H1 (cell line): ENCODE results near the gene CABP5. TPM values are rescaled to one million over a fixed set of nuclear protein-coding genes. Genes with fewer than 3 reads are reported as not detected.

ENCODE experiments used
- CTCF ChIA-PET: fragments of 300-600 bp; sonication (Branson Sonifier 250); formaldehyde crosslinking; loops from one replicate; lab custom pipeline; 2021; ENCODE audit not compliant: partially characterized antibody; lab: Charles Lee
- POLR2A ChIA-PET: fragments of 300-600 bp; sonication (Branson Sonifier 250); formaldehyde crosslinking; loops from one replicate; lab custom pipeline; 2021; ENCODE audit warnings: inconsistent platforms; ENCODE audit not compliant: partially characterized antibody; lab: Charles Lee
- DNase-seq, 2 experiments: peaks; one replicate each; pipeline versions ENCODE4 v3.0.0 to v3.0.0-alpha.2; 2010 to 2022; ENCODE audit warnings: low spot score in 2 of 2, low read depth in 1 of 2, mixed read lengths in 1 of 2
- FAIRE-seq: peaks from 2 replicates; lab custom pipeline; 2011; peaks lifted over from hg19 to GRCh38; lab: Jason Lieb, UNC
- H2AFZ ChIP-seq: 2 replicates; pipeline ENCODE4 v1.8.1; 2012; ENCODE audit warnings: low read length, inconsistent platforms
- H2AK5ac ChIP-seq: 2 replicates; pipeline ENCODE4 v1.6.1; 2013; ENCODE audit warnings: low read depth, low read length
- H2BK120ac ChIP-seq: replicated peaks from 2 replicates; pipeline ENCODE3; 2013; ENCODE audit warnings: low read depth, low read length, inconsistent platforms
- H2BK12ac ChIP-seq: 2 replicates; pipeline ENCODE4 v1.6.1; 2013; ENCODE audit warnings: low read depth, low read length
- H2BK15ac ChIP-seq: 2 replicates; pipeline ENCODE4 v1.6.1; 2013; ENCODE audit warnings: low read length
- H2BK20ac ChIP-seq: 2 replicates; pipeline ENCODE4 v1.6.1; 2013; ENCODE audit warnings: low read length
- H2BK5ac ChIP-seq: 2 replicates; pipeline ENCODE4 v1.6.1; 2013; ENCODE audit warnings: low read depth, low read length
- H3K14ac ChIP-seq: 2 replicates; pipeline ENCODE4 v1.6.1; 2013; ENCODE audit warnings: inconsistent platforms; ENCODE audit not compliant: insufficient read length
- H3K18ac ChIP-seq: 2 replicates; pipeline ENCODE4 v1.6.1; 2013; ENCODE audit warnings: low read length; ENCODE audit errors: extremely low read depth
- H3K23ac ChIP-seq: 2 replicates; pipeline ENCODE4 v1.6.1; 2013; ENCODE audit warnings: inconsistent platforms; ENCODE audit not compliant: insufficient read length
- H3K23me2 ChIP-seq: 2 replicates; pipeline ENCODE4 v1.6.1; 2013; ENCODE audit warnings: low read depth, low read length
- H3K27ac ChIP-seq: 2 replicates; pipeline ENCODE4 v1.6.1; 2011; ENCODE audit warnings: low read depth, low read length, inconsistent platforms
- H3K27me3 ChIP-seq, 4 experiments: replicated peaks in 1 of 4; 1 replicate in 1 of 4; 2 replicates in 3 of 4; pipeline versions ENCODE4 v1.6.1 to v1.8.1; 2011 to 2013; ENCODE audit warnings: low read length in 3 of 4, mild to moderate bottlenecking in 3 of 4, inconsistent platforms in 2 of 4, mixed read lengths in 2 of 4, moderate library complexity in 1 of 4; ENCODE audit not compliant: control insufficient read depth in 3 of 4, insufficient read depth in 3 of 4; ENCODE audit errors: extremely low read depth in 1 of 4
- H3K36me3 ChIP-seq, 4 experiments: 2 replicates each; pipeline versions ENCODE4 v1.6.1 to v1.8.1; 2011 to 2013; ENCODE audit warnings: mild to moderate bottlenecking in 4 of 4, low read length in 3 of 4, moderate library complexity in 2 of 4, control low read depth in 1 of 4, inconsistent platforms in 1 of 4; ENCODE audit not compliant: insufficient read depth in 4 of 4, control insufficient read depth in 2 of 4
- H3K4ac ChIP-seq: replicated peaks from 2 replicates; pipeline ENCODE3; 2013; ENCODE audit warnings: low read length, low read depth, mixed read lengths, inconsistent platforms; ENCODE audit not compliant: insufficient read length
- H3K4me1 ChIP-seq, 4 experiments: replicated peaks in 1 of 4; 1 replicate in 1 of 4; 2 replicates in 3 of 4; pipeline versions ENCODE4 v1.6.1 to v1.8.1; 2011 to 2013; ENCODE audit warnings: low read length in 3 of 4, inconsistent platforms in 2 of 4, mixed read lengths in 1 of 4; ENCODE audit not compliant: insufficient read depth in 4 of 4, control insufficient read depth in 3 of 4
- H3K4me2 ChIP-seq, 2 experiments: 2 replicates each; pipeline versions ENCODE4 v1.6.1 to v1.8.1; 2011 to 2013; ENCODE audit warnings: low read depth in 2 of 2, low read length in 2 of 2, control low read depth in 1 of 2, inconsistent platforms in 1 of 2, mild to moderate bottlenecking in 1 of 2; ENCODE audit not compliant: insufficient read depth in 1 of 2
- H3K4me3 ChIP-seq, 4 experiments: fragments of 200-600, 300-600 bp in 1 of 4; sonication (generic), shearing (Covaris generic), sonication (Bioruptor Twin) in 1 of 4; 2 replicates each; pipeline versions ENCODE4 v1.5.1 to v1.8.1; 2011 to 2016; ENCODE audit warnings: low read length in 4 of 4, low read depth in 3 of 4, control low read depth in 2 of 4, inconsistent platforms in 2 of 4, mild to moderate bottlenecking in 2 of 4, mixed read lengths in 1 of 4, moderate library complexity in 1 of 4; ENCODE audit not compliant: insufficient read depth in 2 of 4; ENCODE audit errors: extremely low read depth in 1 of 4
- H3K56ac ChIP-seq: replicated peaks from 2 replicates; pipeline ENCODE3; 2013; ENCODE audit warnings: low read depth, mild to moderate bottlenecking, mixed read lengths, low read length, inconsistent platforms; ENCODE audit not compliant: insufficient read length
- H3K79me1 ChIP-seq: 2 replicates; pipeline ENCODE4 v1.6.1; 2013; ENCODE audit warnings: low read depth, low read length, control low read depth
- H3K79me2 ChIP-seq, 2 experiments: 2 replicates each; pipeline versions ENCODE4 v1.6.1 to v1.8.1; 2012 to 2013; ENCODE audit warnings: low read length in 2 of 2, mild to moderate bottlenecking in 2 of 2, inconsistent platforms in 1 of 2; ENCODE audit not compliant: insufficient read depth in 2 of 2, control insufficient read depth in 1 of 2
- H3K9ac ChIP-seq, 4 experiments: replicated peaks in 1 of 4; 1 replicate in 1 of 4; 2 replicates in 3 of 4; pipeline versions ENCODE4 v1.6.1 to v1.8.1; 2011 to 2013; ENCODE audit warnings: low read depth in 3 of 4, low read length in 3 of 4, control low read depth in 2 of 4, mild to moderate bottlenecking in 2 of 4, moderate library complexity in 2 of 4, inconsistent platforms in 1 of 4; ENCODE audit errors: extremely low read depth in 1 of 4
- H3K9me3 ChIP-seq, 2 experiments: 2 replicates each; pipeline versions ENCODE4 v1.6.1 to v1.8.1; 2012 to 2013; ENCODE audit warnings: mild to moderate bottlenecking in 2 of 2, moderate library complexity in 2 of 2, control low read depth in 1 of 2, inconsistent platforms in 1 of 2, low read depth in 1 of 2, low read length in 1 of 2, mixed read lengths in 1 of 2; ENCODE audit not compliant: insufficient read depth in 2 of 2
- H4K20me1 ChIP-seq, 2 experiments: replicated peaks in 1 of 2; 2 replicates each; pipeline versions ENCODE3 to v1.8.1; 2011 to 2013; ENCODE audit warnings: inconsistent platforms in 2 of 2, low read length in 2 of 2, mild to moderate bottlenecking in 1 of 2; ENCODE audit not compliant: insufficient read depth in 2 of 2, control insufficient read depth in 1 of 2
- H4K5ac ChIP-seq: 2 replicates; pipeline ENCODE4 v1.6.1; 2013; ENCODE audit warnings: low read length, low read depth, mixed read lengths, inconsistent platforms; ENCODE audit not compliant: insufficient read length
- H4K8ac ChIP-seq: 2 replicates; pipeline ENCODE4 v1.8.0; 2013; ENCODE audit warnings: mild to moderate bottlenecking, moderate library complexity, low read length, inconsistent platforms; ENCODE audit not compliant: insufficient read depth; ENCODE audit errors: extremely low read depth
- H4K91ac ChIP-seq: replicated peaks from 2 replicates; pipeline ENCODE3; 2013; ENCODE audit warnings: low read length, mixed read lengths, inconsistent platforms; ENCODE audit not compliant: insufficient read length
- ATF3 ChIP-seq: IDR thresholded peaks from 2 replicates; pipeline ENCODE4 v1.6.1; 2011; ENCODE audit warnings: low read depth, mild to moderate bottlenecking, low read length; ENCODE audit not compliant: insufficient read depth
- CEBPB ChIP-seq: IDR thresholded peaks from 2 replicates; pipeline ENCODE4 v1.6.1; 2012; ENCODE audit warnings: low read depth, low read length
- EP300 ChIP-seq, 2 experiments: IDR thresholded peaks; 1 replicate in 1 of 2; 2 replicates in 1 of 2; pipeline ENCODE4 v1.6.1; 2011 to 2012; ENCODE audit warnings: low read depth in 2 of 2, low read length in 2 of 2, mild to moderate bottlenecking in 2 of 2, borderline replicate concordance in 1 of 2, inconsistent platforms in 1 of 2, moderate library complexity in 1 of 2
- GABPA ChIP-seq: IDR thresholded peaks from 2 replicates; pipeline ENCODE4 v1.6.1; 2011; ENCODE audit warnings: mild to moderate bottlenecking, low read length, moderate library complexity, borderline replicate concordance; ENCODE audit not compliant: insufficient read depth
- GTF2F1 ChIP-seq: IDR thresholded peaks from 2 replicates; pipeline ENCODE4 v1.6.1; 2012; ENCODE audit warnings: low read depth, low read length, improper control_type of control experiment, borderline replicate concordance
- MAX ChIP-seq: IDR thresholded peaks from 2 replicates; pipeline ENCODE4 v1.6.1; 2012; ENCODE audit warnings: inconsistent platforms
- SUZ12 ChIP-seq: fragments of 200-600 bp; sonication (generic); IDR thresholded peaks from 2 replicates; pipeline ENCODE4 v1.6.1; 2012; ENCODE audit warnings: mild to moderate bottlenecking, inconsistent platforms, low read length, moderate library complexity, mixed read lengths
- WGBS, 2 experiments: shearing (Covaris generic) in 1 of 2; methylation state at CpG; one replicate each; pipeline versions ENCODE4 v1.1.6 to v1.1.7; 2013 to 2015; ENCODE audit warnings: low lambda C conversion rate in 2 of 2, mixed read lengths in 2 of 2, inconsistent platforms in 1 of 2, low coverage in 1 of 2, missing lambda C conversion rate in 1 of 2; ENCODE audit not compliant: insufficient replicate concordance in 2 of 2, insufficient coverage in 1 of 2, insufficient read length in 1 of 2; ENCODE audit errors: extremely low coverage in 1 of 2, missing lambda C conversion rate in 1 of 2; 5-methylcytosine and 5-hydroxymethylcytosine counted together
- long read RNA-seq, 2 experiments: library from RNA in 1 of 2; library from capped mRNA in 1 of 2; stranded (forward); transcript quantifications; one replicate each; pipeline ENCODE4 v2.0.0, GENCODE V29; 2021; ENCODE audit warnings: inconsistent platforms in 1 of 2
- polyA minus RNA-seq, 3 experiments: library from RNA; depleted of rRNA, polyadenylated mRNA; stranded (reverse); fragments of >200 nt; gene quantifications; 1 replicate in 2 of 3; 2 replicates in 1 of 3; pipeline ENCODE4 v1.2.3, GENCODE V29; 2011
- polyA plus RNA-seq, 7 experiments: library from polyadenylated mRNA; depleted of rRNA in 3 of 7; stranded (reverse) in 5 of 7; unstranded in 2 of 7; fragments of >200 nt in 5 of 7; fragments of 200-250 nt in 2 of 7; gene quantifications; 1 replicate in 5 of 7; 2 replicates in 1 of 7; 4 replicates in 1 of 7; pipeline versions ENCODE4 v1.2.1 to v1.2.3, GENCODE V29; 2011 to 2013; ENCODE audit warnings: missing spikeins in 2 of 7, mixed read lengths in 2 of 7
- total RNA-seq: library from RNA; stranded (reverse); fragmentation: NEBNext Ultra II Directional; extraction: Animal tissue kit (Norgen Biotek cat#: 25700); gene quantifications from 2 replicates; pipeline ENCODE4 v1.2.1, GENCODE V29; 2021
- TF ChIP-seq, protein P1 (sequence below): IDR thresholded peaks from 2 replicates; pipeline ENCODE4 v1.6.1; 2012; ENCODE audit warnings: low read length, inconsistent platforms

Gene CABP5
- total RNA-seq, result not detected in 2 replicates
- polyA plus RNA-seq (2011; rRNA removed), result not detected in 2 replicates
- polyA plus RNA-seq (2011; cell fraction: cytosol; rRNA removed), result not detected
- polyA plus RNA-seq (2011; cell fraction: nucleus; rRNA removed), result not detected
- not detected in 4 replicates for polyA plus RNA-seq (2012, experiment 1 of 2)
- not detected for polyA plus RNA-seq (2012, experiment 2 of 2)
- polyA plus RNA-seq (2013, experiment 1 of 2), result not detected
- polyA plus RNA-seq (2013, experiment 2 of 2), result 0.04 TPM
- not detected in 2 replicates for polyA minus RNA-seq (2011; rRNA and poly(A)+ RNA removed)
- polyA minus RNA-seq (2011; cell fraction: cytosol; rRNA and poly(A)+ RNA removed), result not detected
- polyA minus RNA-seq (2011; cell fraction: nucleus; rRNA and poly(A)+ RNA removed), result not detected
- long read RNA-seq, experiment 1, result 0 reads
- long read RNA-seq, experiment 2, result 0 reads

- no peak within 1 kb of the TSS for H3K56ac ChIP-seq
- no peak for TF ChIP-seq MAX
- TF ChIP-seq ATF3, result no peak
- TF ChIP-seq GTF2F1, result no peak
- TF ChIP-seq GABPA, result no peak
- TF ChIP-seq, protein P1, sequence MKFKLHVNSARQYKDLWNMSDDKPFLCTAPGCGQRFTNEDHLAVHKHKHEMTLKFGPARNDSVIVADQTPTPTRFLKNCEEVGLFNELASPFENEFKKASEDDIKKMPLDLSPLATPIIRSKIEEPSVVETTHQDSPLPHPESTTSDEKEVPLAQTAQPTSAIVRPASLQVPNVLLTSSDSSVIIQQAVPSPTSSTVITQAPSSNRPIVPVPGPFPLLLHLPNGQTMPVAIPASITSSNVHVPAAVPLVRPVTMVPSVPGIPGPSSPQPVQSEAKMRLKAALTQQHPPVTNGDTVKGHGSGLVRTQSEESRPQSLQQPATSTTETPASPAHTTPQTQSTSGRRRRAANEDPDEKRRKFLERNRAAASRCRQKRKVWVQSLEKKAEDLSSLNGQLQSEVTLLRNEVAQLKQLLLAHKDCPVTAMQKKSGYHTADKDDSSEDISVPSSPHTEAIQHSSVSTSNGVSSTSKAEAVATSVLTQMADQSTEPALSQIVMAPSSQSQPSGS, result no peak
- TF ChIP-seq SUZ12, result no peak
- no peak for TF ChIP-seq CEBPB
- TF ChIP-seq EP300 (IDR thresholded peaks at IDR 0.05; ENCODE audit: borderline replicate concordance in 1 of 2, low read depth in 2 of 2, low read length in 2 of 2), result no peak
Measured at GRCh38 chr19:48043675-48044258, at the start of gene CABP5. CABP5 (minus strand) TSS chr19:48044079; CDS start chr19:48043922, 157 bp downstream.

More at GRCh38 chr19:48043675-48044258, at the start of gene CABP5:
- DNase-seq (no peak), FAIRE-seq (no peak)
- no peak within 1 kb of the TSS for H4K91ac ChIP-seq
- no peak within 1 kb of the TSS for H4K5ac ChIP-seq
- H2BK120ac ChIP-seq, result no peak within 1 kb of the TSS
- H3K9me3 ChIP-seq, result no peaks in the 10 kb centered on the region
- no peak within 1 kb of the TSS; the same call in 1 of the 2 replicates for H3K27ac ChIP-seq
- H3K4me1 ChIP-seq, result no peaks in the 10 kb centered on the region
- no peaks in the 10 kb centered on the region for H4K20me1 ChIP-seq
- no peaks in the 10 kb centered on the region; a peak in 1 of 8 replicates for H3K36me3 ChIP-seq
- no peak within 1 kb of the TSS for H2BK20ac ChIP-seq
- no peak within 1 kb of the TSS for H3K4ac ChIP-seq
- no peak within 1 kb of the TSS; the same call in 1 of the 2 replicates for H4K8ac ChIP-seq
- ChIA-PET CTCF (interaction anchor here (0.6 to 1.3 kb wide), 5 partner anchors 19 to 64 kb away, joined by 3 to 5 read pairs (median 3); no protein-coding TSS in a partner anchor), POLR2A (interaction anchor here (1.8 kb wide), 1 partner anchor 22 kb away, joined by 6 read pairs; no protein-coding TSS in a partner anchor)
- H3K23ac ChIP-seq, result no peak within 1 kb of the TSS
- peaks cover 2% of the 10 kb centered on the region; the same call in 1 of the 2 replicates for H3K23me2 ChIP-seq
- H3K9ac ChIP-seq, result no peak within 1 kb of the TSS
- no peak within 1 kb of the TSS for H3K4me2 ChIP-seq
- H3K27me3 ChIP-seq, result no peaks in the 10 kb centered on the region
- no peak within 1 kb of the TSS for H2AFZ ChIP-seq
- no peak within 1 kb of the TSS for H3K14ac ChIP-seq
- no peaks in the 10 kb centered on the region for H3K79me1 ChIP-seq
- H2AK5ac ChIP-seq, result no peak within 1 kb of the TSS
- no peak within 1 kb of the TSS for H3K18ac ChIP-seq
- no peaks in the 10 kb centered on the region for H3K79me2 ChIP-seq
- H2BK5ac ChIP-seq, result no peak within 1 kb of the TSS
- H3K4me3 ChIP-seq, result no peak within 1 kb of the TSS
- no peak within 1 kb of the TSS for H2BK12ac ChIP-seq
- no peak within 1 kb of the TSS for H2BK15ac ChIP-seq
- WGBS, 2 experiments, result 94% methylated on average over 6 of the region's 10 CpGs; no CpG with 5 or more reads in 1 of the 2 experiments
